Measurements from ENCODE around the gene SPEM3. TPM values are rescaled to one million over a fixed set of nuclear protein-coding genes. Genes with fewer than 3 reads are reported as not detected.

SPEM3 gene
- total RNA-seq, 1 donor from 2014 or later, result not detected

GRCh38 chr17:7426203-7426863 is 2.3 kb upstream of the SPEM3 start:
- Mint-ChIP-seq H3K36me3 (ENCODE audit: low read depth) (no peaks in the 10 kb centered on the region), H3K4me1 (peaks cover 6% of the 10 kb centered on the region), H3K27me3 (ENCODE audit: low read depth) (no peaks in the 10 kb centered on the region), H3K4me3 (no peak overlapping the region), H3K27ac (ENCODE audit: unreplicated experiment) (no peak overlapping the region), H3K9me3 (peaks cover 4% of the 10 kb centered on the region)
- DNase-seq (ENCODE audit: low read depth, low spot score), result no peak
- TF ChIP-seq CTCF (conservative IDR thresholded peaks at IDR 0.05), result no peak

GRCh38 chr17:7426896-7427489 is 1.7 kb upstream of the SPEM3 start:
- Mint-ChIP-seq H3K4me3 (no peak overlapping the region), H3K27me3 (ENCODE audit: low read depth) (no peaks in the 10 kb centered on the region), H3K36me3 (ENCODE audit: low read depth) (no peaks in the 10 kb centered on the region), H3K4me1 (peaks cover 6% of the 10 kb centered on the region), H3K27ac (ENCODE audit: unreplicated experiment) (no peak overlapping the region), H3K9me3 (peaks cover 7% of the 10 kb centered on the region)
- TF ChIP-seq CTCF (conservative IDR thresholded peaks at IDR 0.05), result no peak
- no peak for DNase-seq (ENCODE audit: low read depth, low spot score)

GRCh38 chr17:7427549-7427948 is 1.1 kb upstream of the SPEM3 start:
- Mint-ChIP-seq H3K4me1 (peaks cover 6% of the 10 kb centered on the region), H3K9me3 (peaks cover 7% of the 10 kb centered on the region), H3K27me3 (ENCODE audit: low read depth) (no peaks in the 10 kb centered on the region), H3K36me3 (ENCODE audit: low read depth) (no peaks in the 10 kb centered on the region), H3K4me3 (no peak overlapping the region), H3K27ac (ENCODE audit: unreplicated experiment) (no peak overlapping the region)
- no peak for TF ChIP-seq CTCF (conservative IDR thresholded peaks at IDR 0.05)
- DNase-seq (ENCODE audit: low read depth, low spot score), result no peak

- peaks cover 7% of the 10 kb centered on the region for H3K9me3 Mint-ChIP-seq
- H3K27me3 Mint-ChIP-seq (ENCODE audit: low read depth), result no peaks in the 10 kb centered on the region
- no peaks in the 10 kb centered on the region for H3K4me1 Mint-ChIP-seq
- no peak for DNase-seq (ENCODE audit: low read depth, low spot score)
- H3K36me3 Mint-ChIP-seq (ENCODE audit: low read depth), result no peaks in the 10 kb centered on the region
- no peak overlapping the region for H3K4me3 Mint-ChIP-seq
- TF ChIP-seq CTCF (conservative IDR thresholded peaks at IDR 0.05), result no peak
- H3K27ac Mint-ChIP-seq (ENCODE audit: unreplicated experiment), result no peak overlapping the region
Measured at GRCh38 chr17:7429722-7430121, 1.1 kb downstream of the SPEM3 start.

GRCh38 chr17:7431231-7431630 is 2.6 kb downstream of the SPEM3 start:
- TF ChIP-seq CTCF (conservative IDR thresholded peaks at IDR 0.05), result no peak
- Mint-ChIP-seq H3K9me3 (peaks cover 7% of the 10 kb centered on the region), H3K27me3 (ENCODE audit: low read depth) (peaks cover 14% of the 10 kb centered on the region), H3K4me1 (peaks cover 11% of the 10 kb centered on the region), H3K27ac (ENCODE audit: unreplicated experiment) (no peak overlapping the region), H3K36me3 (ENCODE audit: low read depth) (no peaks in the 10 kb centered on the region), H3K4me3 (no peak overlapping the region)
- DNase-seq (ENCODE audit: low read depth, low spot score), result no peak

All from neural crest cell (in vitro differentiated cells).